GM10248 (cell line): ENCODE data around the gene MAN2A1.

Source experiments
- CTCF ChIA-PET: fragments of 300-600 bp; sonication (Branson Sonifier 250); formaldehyde crosslinking; extraction: SDS; loops from one replicate; lab custom pipeline; 2021; ENCODE audit warnings: antibody characterized with exemption; lab: Yijun Ruan, JAX
- POLR2A ChIA-PET: fragments of 350-650 bp; sonication (Branson Sonifier 250); formaldehyde crosslinking; extraction: SDS; loops from one replicate; lab custom pipeline; 2020; ENCODE audit warnings: antibody characterized with exemption; lab: Yijun Ruan, JAX
- DNase-seq: peaks from one replicate; pipeline ENCODE4 v3.0.0; 2012; ENCODE audit errors: extremely low spot score
- CTCF ChIP-seq: IDR thresholded peaks from 2 replicates; pipeline ENCODE4 v1.5.1; 2012; ENCODE audit warnings: mild to moderate bottlenecking, low read depth; ENCODE audit errors: extremely low read depth, missing control alignments, control extremely low read depth

Gene MAN2A1

GRCh38 chr5:109701252-109701651 lies 11.5 kb downstream of the MAN2A1 start:
- no peak for DNase-seq
- no peak for TF ChIP-seq CTCF
- POLR2A ChIA-PET: no interaction called here
- CTCF ChIA-PET: interaction anchor here (1.0 to 1.8 kb wide), 4 partner anchors 9 to 23 kb away, joined by 3 to 8 read pairs (median 4); no protein-coding TSS in a partner anchor

- DNase-seq: no peak
- CTCF ChIA-PET: interaction anchor here (1.0 to 1.8 kb wide), 4 partner anchors 9 to 23 kb away, joined by 3 to 8 read pairs (median 4); no protein-coding TSS in a partner anchor
- no peak for TF ChIP-seq CTCF
- POLR2A ChIA-PET: no interaction called here
Observed at GRCh38 chr5:109701792-109702191, 12.1 kb downstream of the MAN2A1 start.

- CTCF ChIA-PET: interaction anchor here (1.4 to 1.6 kb wide), 2 partner anchors 14 to 29 kb away, joined by 3 to 5 read pairs; partner anchors contain the start of gene MAN2A1
- TF ChIP-seq CTCF: no peak
- DNase-seq: no peak
- POLR2A ChIA-PET: no interaction called here
Observed at GRCh38 chr5:109703166-109703565, 13.4 kb downstream of the MAN2A1 start.

GRCh38 chr5:109703829-109704228 lies 14.1 kb downstream of the MAN2A1 start:
- ChIA-PET CTCF (interaction anchor here (1.4 to 1.6 kb wide), 2 partner anchors 15 to 30 kb away, joined by 3 to 5 read pairs; partner anchors contain the start of gene MAN2A1), POLR2A (no interaction called here)
- no peak for TF ChIP-seq CTCF
- no peak for DNase-seq

- TF ChIP-seq CTCF: no peak
- POLR2A ChIA-PET: no interaction called here
- CTCF ChIA-PET: interaction anchor here (0.9 to 1.6 kb wide), 3 partner anchors 11 to 30 kb away, joined by 3 to 5 read pairs (median 3); partner anchors contain the start of gene MAN2A1
- DNase-seq: no peak
Observed at GRCh38 chr5:109704282-109704952, 14.7 kb downstream of the MAN2A1 start.

GRCh38 chr5:109705596-109705995 lies 15.9 kb downstream of the MAN2A1 start:
- TF ChIP-seq CTCF: no peak
- POLR2A ChIA-PET: no interaction called here
- CTCF ChIA-PET: interaction anchor here (0.9 to 1.2 kb wide), 3 partner anchors 12 to 21 kb away, joined by 3 to 4 read pairs (median 3); partner anchors contain the start of gene MAN2A1
- DNase-seq: no peak
